K562 (cell line): Measurements from ENCODE around the gene KIF26A. TPM values are rescaled to one million over a fixed set of nuclear protein-coding genes. Genes with fewer than 3 reads are reported as not detected.

Source experiments
- ATAC-seq: fragments of 200-7000 bp; cut with Tn5 transposase; 3 replicates; pipeline ENCODE4 v1.9.1; 2020; ENCODE audit warnings: moderate library complexity
- BruUV-seq: library from RNA; stranded (reverse); fragments of 400-500 nt; replicated peaks from 2 replicates; lab custom pipeline; 2021; lab: Mats Ljungman, UMichigan
- CTCF ChIA-PET: fragments of 300-600 bp; formaldehyde crosslinking; extraction: SDS; loops from one replicate; lab custom pipeline; 2021; ENCODE audit warnings: low intra/inter-chr PET ratio; lab: Yijun Ruan, JAX
- POLR2A ChIA-PET: fragments of 300-600, 350-650 bp; sonication (Branson Sonifier 250); formaldehyde crosslinking; extraction: SDS; loops from one replicate; lab custom pipeline; 2021; ENCODE audit warnings: antibody characterized with exemption, inconsistent platforms; lab: Yijun Ruan, JAX
- DNase-seq, 4 experiments: peaks; one replicate each; pipeline versions ENCODE4 v3.0.0 to v3.0.0-alpha.2; 2011 to 2018; ENCODE audit warnings: low spot score in 3 of 4, mixed read lengths in 3 of 4; ENCODE audit errors: extremely low read depth in 1 of 4
- FAIRE-seq: peaks from 2 replicates; lab custom pipeline; 2011; peaks lifted over from hg19 to GRCh38; lab: Jason Lieb, UNC
- H2AFZ ChIP-seq: 2 replicates; pipeline ENCODE4 v1.6.0; 2011; ENCODE audit warnings: low read depth, low read length, control low read depth, inconsistent platforms
- H3K27ac ChIP-seq: fragments of 200-600 bp; 3 replicates; pipeline ENCODE4 v1.8.0; 2011; ENCODE audit warnings: low read depth, mild to moderate bottlenecking, control low read depth, inconsistent platforms, low read length, moderate library complexity, mixed read lengths; ENCODE audit errors: extremely low read depth
- H3K27me3 ChIP-seq, 2 experiments: fragments of 300-600 bp in 1 of 2; 2 replicates in 1 of 2; 3 replicates in 1 of 2; pipeline versions ENCODE4 v1.6.0 to v1.8.0; 2011; ENCODE audit warnings: inconsistent platforms in 2 of 2, low read length in 2 of 2, mild to moderate bottlenecking in 1 of 2, mixed read lengths in 1 of 2, moderate library complexity in 1 of 2; ENCODE audit not compliant: control insufficient read depth in 2 of 2, insufficient read depth in 2 of 2
- H3K36me3 ChIP-seq: fragments of 300-600 bp; 3 replicates; pipeline ENCODE4 v1.8.0; 2011; ENCODE audit warnings: mild to moderate bottlenecking, low read length, inconsistent platforms; ENCODE audit not compliant: control insufficient read depth, insufficient read depth
- H3K4me1 ChIP-seq, 2 experiments: fragments of 200-600 bp in 1 of 2; replicated peaks in 1 of 2; 2 replicates in 1 of 2; 3 replicates in 1 of 2; pipeline versions ENCODE4 v1.5.1 to v1.8.0; 2011; ENCODE audit warnings: inconsistent platforms in 2 of 2, low read length in 2 of 2, mild to moderate bottlenecking in 1 of 2, mixed read lengths in 1 of 2, moderate library complexity in 1 of 2; ENCODE audit not compliant: control insufficient read depth in 2 of 2, insufficient read depth in 2 of 2
- H3K4me2 ChIP-seq: 2 replicates; pipeline ENCODE4 v1.6.1; 2011; ENCODE audit warnings: low read length, control low read depth, inconsistent platforms, mixed read lengths; ENCODE audit not compliant: insufficient read depth
- H3K4me3 ChIP-seq: fragments of 200-600 bp; sonication (generic), shearing (Covaris generic); 2 replicates; pipeline ENCODE4 v1.5.1; 2016; ENCODE audit warnings: control low read depth, inconsistent platforms
- H3K79me2 ChIP-seq: fragments of 200-600 bp; 3 replicates; pipeline ENCODE4 v1.8.0; 2011; ENCODE audit warnings: low read length, inconsistent platforms; ENCODE audit not compliant: control insufficient read depth, insufficient read depth
- H3K9ac ChIP-seq, 2 experiments: 2 replicates each; pipeline versions ENCODE4 v1.6.0 to v1.6.1; 2011; ENCODE audit warnings: low read depth in 2 of 2, low read length in 2 of 2, control low read depth in 1 of 2, inconsistent platforms in 1 of 2, mild to moderate bottlenecking in 1 of 2, mixed read lengths in 1 of 2; ENCODE audit not compliant: insufficient read depth in 1 of 2
- H3K9me1 ChIP-seq: one replicate; pipeline ENCODE4 v1.6.0; 2011; ENCODE audit warnings: inconsistent platforms, mild to moderate bottlenecking, low read length, moderate library complexity; ENCODE audit not compliant: control insufficient read depth, insufficient read depth
- H3K9me3 ChIP-seq: replicated peaks from 2 replicates; pipeline ENCODE4 v1.5.1; 2011; ENCODE audit warnings: low read depth, low read length, inconsistent platforms; ENCODE audit not compliant: control insufficient read depth, insufficient read depth
- H4K20me1 ChIP-seq: replicated peaks from 2 replicates; pipeline ENCODE4 v1.6.1; 2011; ENCODE audit warnings: low read length, inconsistent platforms, mixed read lengths; ENCODE audit not compliant: control insufficient read depth, insufficient read depth
- ESRRB ChIP-seq: fragments of 250-450 bp; sonication (Bioruptor Pico); IDR thresholded peaks from 2 replicates; pipeline ENCODE4 v1.5.0; 2020; ENCODE audit warnings: mild to moderate bottlenecking, moderate library complexity, borderline replicate concordance
- EWSR1 ChIP-seq: fragments of 450-650 bp; IDR thresholded peaks from 2 replicates; pipeline ENCODE4 v1.6.1; 2018; ENCODE audit warnings: borderline replicate concordance, mild to moderate bottlenecking, low read depth, moderate library complexity; ENCODE audit not compliant: partially characterized antibody
- HSF4 ChIP-seq: fragments of 250-450 bp; sonication (Bioruptor Pico); IDR thresholded peaks from 2 replicates; pipeline ENCODE4 v2.1.2; 2022; ENCODE audit warnings: mild to moderate bottlenecking, moderate library complexity, borderline replicate concordance
- IRF2 ChIP-seq: sonication (generic); formaldehyde crosslinking; IDR thresholded peaks from 2 replicates; pipeline ENCODE4 v1.8.1; 2022; ENCODE audit warnings: mild to moderate bottlenecking, missing genetic modification reagents
- NCOR1 ChIP-seq: fragments of 450-650 bp; IDR thresholded peaks from 2 replicates; pipeline ENCODE4 v1.6.1; 2016; ENCODE audit warnings: mild to moderate bottlenecking, moderate library complexity
- SRF ChIP-seq, 2 experiments: fragments of 250-450, 450-650 bp in 1 of 2; sonication (Bioruptor Pico) in 1 of 2; sonication (generic) in 1 of 2; formaldehyde crosslinking; IDR thresholded peaks; 2 replicates each; pipeline versions ENCODE4 v1.5.0 to v1.5.1; 2020 to 2022; ENCODE audit warnings: mild to moderate bottlenecking in 1 of 2, missing genetic modification reagents in 1 of 2
- ZFX ChIP-seq: sonication (generic); formaldehyde crosslinking; IDR thresholded peaks from 2 replicates; pipeline ENCODE4 v1.8.0; 2022; ENCODE audit warnings: mild to moderate bottlenecking, missing genetic modification reagents, moderate library complexity
- ZNF23 ChIP-seq: fragments of 250-450 bp; sonication (Bioruptor Pico); IDR thresholded peaks from 2 replicates; pipeline ENCODE4 v1.4.0; 2020; ENCODE audit warnings: mild to moderate bottlenecking
- ZNF584 ChIP-seq: fragments of 200-800 bp; sonication (Bioruptor generic); IDR thresholded peaks from 2 replicates; pipeline ENCODE4 v1.6.1; 2016; ENCODE audit warnings: low read depth, mild to moderate bottlenecking, missing genetic modification characterization, missing compliant biosample characterization
- WGBS: fragments of 100-300 bp; shearing (Covaris generic); methylation state at CpG from one replicate; pipeline ENCODE4 v1.1.6; 2016; ENCODE audit warnings: low coverage, mixed read lengths; ENCODE audit not compliant: insufficient coverage; ENCODE audit errors: missing lambda C conversion rate; 5-methylcytosine and 5-hydroxymethylcytosine counted together
- in situ Hi-C: fragments of 300-500 bp; cut with MboI; formaldehyde crosslinking; loops from 4 replicates; pipeline ENCODE4 v1.15.0; 2018; ENCODE audit warnings: inconsistent platforms, mixed read lengths
- intact Hi-C: fragments of 100-400 bp; cut with micrococcal nuclease; formaldehyde crosslinking; loops from 2 replicates; pipeline ENCODE4 v1.14.2; 2022
- polyA plus RNA-seq, 8 experiments: library from polyadenylated mRNA; depleted of rRNA in 4 of 8; stranded (reverse) in 5 of 8; unstranded in 3 of 8; fragments of >200 nt; fragmentation: Nextera tagmentation in 2 of 8; fragmentation: Illumina TruSeq in 1 of 8; extraction: Ambion mirVana in 2 of 8; extraction: Trizol in 1 of 8; gene quantifications; 2 replicates each; pipeline versions ENCODE4 v1.2.1 to v1.2.3, GENCODE V29; 2011 to 2014; ENCODE audit warnings: inconsistent platforms in 1 of 8, missing spikeins in 1 of 8
- total RNA-seq, 7 experiments: library from RNA; depleted of rRNA in 6 of 7; stranded (reverse); fragments of >200 nt in 6 of 7; fragmentation: Illumina TruSeq in 2 of 7; extraction: Trizol in 2 of 7; gene quantifications; 2 replicates each; pipeline versions ENCODE4 v1.2.1 to v1.2.3, GENCODE V29; 2011 to 2021; ENCODE audit warnings: low replicate concordance in 1 of 7
- TF ChIP-seq, protein P1 (sequence below): fragments of 250-450 bp; sonication (Bioruptor Pico); IDR thresholded peaks from 2 replicates; pipeline ENCODE4 v1.4.0; 2020
- TF ChIP-seq, protein P2 (sequence below): sonication (generic); formaldehyde crosslinking; IDR thresholded peaks from 2 replicates; pipeline ENCODE4 v1.8.0; 2022; ENCODE audit warnings: missing genetic modification reagents, mild to moderate bottlenecking, borderline replicate concordance
- TF ChIP-seq, protein P3 (sequence below): sonication (generic); formaldehyde crosslinking; IDR thresholded peaks from 2 replicates; pipeline ENCODE4 v1.9.0; 2022; ENCODE audit warnings: mild to moderate bottlenecking, missing genetic modification reagents
- TF ChIP-seq, protein P4 (sequence below): fragments of 250-450 bp; sonication (Bioruptor Pico); IDR thresholded peaks from 2 replicates; pipeline ENCODE4 v1.8.0; 2021; ENCODE audit warnings: mild to moderate bottlenecking, moderate library complexity

KIF26A gene
- total and polyA plus RNA-seq, 9 of the 15 experiments (the other 6 are each of a cell fraction or from before 2014, with no cell fraction given), result 0.04 TPM; not detected in 8

DNA sequence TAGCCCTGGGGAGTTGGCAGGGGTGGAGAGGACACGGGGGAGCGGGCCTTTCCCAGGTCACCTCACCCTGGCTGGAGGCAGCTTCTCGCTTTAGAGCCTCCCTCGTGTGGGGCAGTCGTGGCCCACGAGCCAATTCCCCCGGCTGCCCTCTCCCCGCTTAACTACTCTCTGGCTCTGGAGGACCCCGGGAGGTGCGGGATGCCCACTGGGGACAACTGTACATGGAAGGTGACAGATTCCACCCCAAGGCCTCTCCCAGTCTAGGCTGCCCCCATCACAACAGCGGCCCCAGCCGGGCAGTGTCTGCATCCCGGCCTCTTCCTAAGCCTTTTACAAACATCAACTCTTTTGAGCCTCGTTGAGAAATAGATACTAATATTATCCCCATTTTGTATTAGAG is 78.1 kb downstream of the KIF26A start:
- Histone ChIP-seq H3K36me3 (no peaks in the 10 kb centered on the region), H3K4me1 (no peaks in the 10 kb centered on the region; a peak in 2 of 5 replicates), H3K9ac (no peak overlapping the region), H3K79me2 (no peaks in the 10 kb centered on the region), H3K9me1 (no peaks in the 10 kb centered on the region), H3K9me3 (no peaks in the 10 kb centered on the region), H3K27me3 (peaks cover 3 to 27% of the 10 kb centered on the region in 2 experiments; a peak in 3 of 5 replicates), H2AFZ (no peak overlapping the region), H3K4me3 (no peak overlapping the region), H3K27ac (no peak overlapping the region), H3K4me2 (no peak overlapping the region), H4K20me1 (no peaks in the 10 kb centered on the region)
- ATAC-seq (no peak), FAIRE-seq (no peak), DNase-seq (no peak)
- POLR2A ChIA-PET, result interaction anchor here (0.7 kb wide), 1 partner anchor 101 kb away, joined by 4 read pairs; no protein-coding TSS in a partner anchor
- intact Hi-C loops, result no loop called here
- in situ Hi-C loops, result no loop called here
- 0% methylated on average over 8 of the region's 14 CpGs for WGBS
- CTCF ChIA-PET, result no interaction called here
- no TSS peak for BruUV-seq
- TF ChIP-seq HSF4 (CRISPR knock-in tag) (no peak), EWSR1 (no peak), ZFX (CRISPR knock-in tag) (no peak), IRF2 (CRISPR knock-in tag) (no peak), ESRRB (no peak), SRF (CRISPR knock-in tag; IDR thresholded peaks at IDR 0.05) (no peak), NCOR1 (no peak), ZNF584 (CRISPR knock-in tag) (no peak), ZNF23 (CRISPR knock-in tag) (no peak)
- TF ChIP-seq, protein P1, sequence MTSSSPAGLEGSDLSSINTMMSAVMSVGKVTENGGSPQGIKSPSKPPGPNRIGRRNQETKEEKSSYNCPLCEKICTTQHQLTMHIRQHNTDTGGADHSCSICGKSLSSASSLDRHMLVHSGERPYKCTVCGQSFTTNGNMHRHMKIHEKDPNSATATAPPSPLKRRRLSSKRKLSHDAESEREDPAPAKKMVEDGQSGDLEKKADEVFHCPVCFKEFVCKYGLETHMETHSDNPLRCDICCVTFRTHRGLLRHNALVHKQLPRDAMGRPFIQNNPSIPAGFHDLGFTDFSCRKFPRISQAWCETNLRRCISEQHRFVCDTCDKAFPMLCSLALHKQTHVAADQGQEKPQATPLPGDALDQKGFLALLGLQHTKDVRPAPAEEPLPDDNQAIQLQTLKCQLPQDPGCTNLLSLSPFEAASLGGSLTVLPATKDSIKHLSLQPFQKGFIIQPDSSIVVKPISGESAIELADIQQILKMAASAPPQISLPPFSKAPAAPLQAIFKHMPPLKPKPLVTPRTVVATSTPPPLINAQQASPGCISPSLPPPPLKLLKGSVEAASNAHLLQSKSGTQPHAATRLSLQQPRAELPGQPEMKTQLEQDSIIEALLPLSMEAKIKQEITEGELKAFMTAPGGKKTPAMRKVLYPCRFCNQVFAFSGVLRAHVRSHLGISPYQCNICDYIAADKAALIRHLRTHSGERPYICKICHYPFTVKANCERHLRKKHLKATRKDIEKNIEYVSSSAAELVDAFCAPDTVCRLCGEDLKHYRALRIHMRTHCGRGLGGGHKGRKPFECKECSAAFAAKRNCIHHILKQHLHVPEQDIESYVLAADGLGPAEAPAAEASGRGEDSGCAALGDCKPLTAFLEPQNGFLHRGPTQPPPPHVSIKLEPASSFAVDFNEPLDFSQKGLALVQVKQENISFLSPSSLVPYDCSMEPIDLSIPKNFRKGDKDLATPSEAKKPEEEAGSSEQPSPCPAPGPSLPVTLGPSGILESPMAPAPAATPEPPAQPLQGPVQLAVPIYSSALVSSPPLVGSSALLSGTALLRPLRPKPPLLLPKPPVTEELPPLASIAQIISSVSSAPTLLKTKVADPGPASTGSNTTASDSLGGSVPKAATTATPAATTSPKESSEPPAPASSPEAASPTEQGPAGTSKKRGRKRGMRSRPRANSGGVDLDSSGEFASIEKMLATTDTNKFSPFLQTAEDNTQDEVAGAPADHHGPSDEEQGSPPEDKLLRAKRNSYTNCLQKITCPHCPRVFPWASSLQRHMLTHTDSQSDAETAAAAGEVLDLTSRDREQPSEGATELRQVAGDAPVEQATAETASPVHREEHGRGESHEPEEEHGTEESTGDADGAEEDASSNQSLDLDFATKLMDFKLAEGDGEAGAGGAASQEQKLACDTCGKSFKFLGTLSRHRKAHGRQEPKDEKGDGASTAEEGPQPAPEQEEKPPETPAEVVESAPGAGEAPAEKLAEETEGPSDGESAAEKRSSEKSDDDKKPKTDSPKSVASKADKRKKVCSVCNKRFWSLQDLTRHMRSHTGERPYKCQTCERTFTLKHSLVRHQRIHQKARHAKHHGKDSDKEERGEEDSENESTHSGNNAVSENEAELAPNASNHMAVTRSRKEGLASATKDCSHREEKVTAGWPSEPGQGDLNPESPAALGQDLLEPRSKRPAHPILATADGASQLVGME, result no peak
- TF ChIP-seq, protein P2, sequence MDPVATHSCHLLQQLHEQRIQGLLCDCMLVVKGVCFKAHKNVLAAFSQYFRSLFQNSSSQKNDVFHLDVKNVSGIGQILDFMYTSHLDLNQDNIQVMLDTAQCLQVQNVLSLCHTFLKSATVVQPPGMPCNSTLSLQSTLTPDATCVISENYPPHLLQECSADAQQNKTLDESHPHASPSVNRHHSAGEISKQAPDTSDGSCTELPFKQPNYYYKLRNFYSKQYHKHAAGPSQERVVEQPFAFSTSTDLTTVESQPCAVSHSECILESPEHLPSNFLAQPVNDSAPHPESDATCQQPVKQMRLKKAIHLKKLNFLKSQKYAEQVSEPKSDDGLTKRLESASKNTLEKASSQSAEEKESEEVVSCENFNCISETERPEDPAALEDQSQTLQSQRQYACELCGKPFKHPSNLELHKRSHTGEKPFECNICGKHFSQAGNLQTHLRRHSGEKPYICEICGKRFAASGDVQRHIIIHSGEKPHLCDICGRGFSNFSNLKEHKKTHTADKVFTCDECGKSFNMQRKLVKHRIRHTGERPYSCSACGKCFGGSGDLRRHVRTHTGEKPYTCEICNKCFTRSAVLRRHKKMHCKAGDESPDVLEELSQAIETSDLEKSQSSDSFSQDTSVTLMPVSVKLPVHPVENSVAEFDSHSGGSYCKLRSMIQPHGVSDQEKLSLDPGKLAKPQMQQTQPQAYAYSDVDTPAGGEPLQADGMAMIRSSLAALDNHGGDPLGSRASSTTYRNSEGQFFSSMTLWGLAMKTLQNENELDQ (CRISPR knock-in tag), result no peak
- TF ChIP-seq, protein P3, sequence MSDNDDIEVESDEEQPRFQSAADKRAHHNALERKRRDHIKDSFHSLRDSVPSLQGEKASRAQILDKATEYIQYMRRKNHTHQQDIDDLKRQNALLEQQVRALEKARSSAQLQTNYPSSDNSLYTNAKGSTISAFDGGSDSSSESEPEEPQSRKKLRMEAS (CRISPR knock-in tag), result no peak
- TF ChIP-seq, protein P4, sequence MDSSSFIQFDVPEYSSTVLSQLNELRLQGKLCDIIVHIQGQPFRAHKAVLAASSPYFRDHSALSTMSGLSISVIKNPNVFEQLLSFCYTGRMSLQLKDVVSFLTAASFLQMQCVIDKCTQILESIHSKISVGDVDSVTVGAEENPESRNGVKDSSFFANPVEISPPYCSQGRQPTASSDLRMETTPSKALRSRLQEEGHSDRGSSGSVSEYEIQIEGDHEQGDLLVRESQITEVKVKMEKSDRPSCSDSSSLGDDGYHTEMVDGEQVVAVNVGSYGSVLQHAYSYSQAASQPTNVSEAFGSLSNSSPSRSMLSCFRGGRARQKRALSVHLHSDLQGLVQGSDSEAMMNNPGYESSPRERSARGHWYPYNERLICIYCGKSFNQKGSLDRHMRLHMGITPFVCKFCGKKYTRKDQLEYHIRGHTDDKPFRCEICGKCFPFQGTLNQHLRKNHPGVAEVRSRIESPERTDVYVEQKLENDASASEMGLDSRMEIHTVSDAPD, result no peak
